Measurements from ENCODE around the gene HOXA3.

DNA sequence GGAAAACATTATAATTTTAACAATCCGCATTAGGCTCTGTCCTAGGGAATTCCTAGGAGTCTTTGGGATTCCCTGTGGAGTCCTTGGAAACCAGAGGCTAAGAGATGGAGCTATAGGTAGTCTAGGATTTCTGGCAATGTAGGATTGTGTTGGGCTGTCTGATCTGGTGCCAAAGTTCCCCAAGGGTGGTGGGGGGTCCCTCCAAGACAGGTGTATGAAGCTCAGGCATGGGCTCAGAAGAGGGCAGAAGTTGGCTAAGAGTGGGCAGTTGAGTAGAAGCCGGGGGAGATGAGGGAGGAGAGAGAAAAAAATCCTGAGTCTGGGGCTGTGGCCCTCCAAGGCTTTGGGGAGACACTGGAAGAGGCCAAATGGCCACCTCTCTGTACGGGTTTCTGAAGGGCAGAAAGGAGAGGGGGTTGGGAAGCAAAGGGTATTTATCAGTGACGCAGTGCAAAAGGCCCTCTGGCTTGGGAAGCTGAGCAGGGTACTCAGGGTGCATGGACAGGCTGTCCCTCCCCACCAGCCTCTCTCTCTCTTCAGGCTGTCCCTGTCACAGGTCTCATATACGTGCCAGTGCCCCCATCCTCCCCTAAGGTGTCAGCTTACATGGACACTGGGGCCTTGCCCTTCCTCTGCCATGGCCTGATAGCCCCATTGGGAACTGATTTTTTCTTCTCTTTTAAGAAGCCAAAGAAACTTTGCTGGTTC is 5.7 kb downstream of the HOXA3 start:
- TF ChIP-seq, protein P1, sequence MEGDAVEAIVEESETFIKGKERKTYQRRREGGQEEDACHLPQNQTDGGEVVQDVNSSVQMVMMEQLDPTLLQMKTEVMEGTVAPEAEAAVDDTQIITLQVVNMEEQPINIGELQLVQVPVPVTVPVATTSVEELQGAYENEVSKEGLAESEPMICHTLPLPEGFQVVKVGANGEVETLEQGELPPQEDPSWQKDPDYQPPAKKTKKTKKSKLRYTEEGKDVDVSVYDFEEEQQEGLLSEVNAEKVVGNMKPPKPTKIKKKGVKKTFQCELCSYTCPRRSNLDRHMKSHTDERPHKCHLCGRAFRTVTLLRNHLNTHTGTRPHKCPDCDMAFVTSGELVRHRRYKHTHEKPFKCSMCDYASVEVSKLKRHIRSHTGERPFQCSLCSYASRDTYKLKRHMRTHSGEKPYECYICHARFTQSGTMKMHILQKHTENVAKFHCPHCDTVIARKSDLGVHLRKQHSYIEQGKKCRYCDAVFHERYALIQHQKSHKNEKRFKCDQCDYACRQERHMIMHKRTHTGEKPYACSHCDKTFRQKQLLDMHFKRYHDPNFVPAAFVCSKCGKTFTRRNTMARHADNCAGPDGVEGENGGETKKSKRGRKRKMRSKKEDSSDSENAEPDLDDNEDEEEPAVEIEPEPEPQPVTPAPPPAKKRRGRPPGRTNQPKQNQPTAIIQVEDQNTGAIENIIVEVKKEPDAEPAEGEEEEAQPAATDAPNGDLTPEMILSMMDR (conservative IDR thresholded peaks at IDR 0.05 in 1 of 2, IDR thresholded peaks at IDR 0.05 in 1 of 2; ENCODE audit: low read depth in 1 of 2, low read length in 2 of 2) = no peak
- no peak for TF ChIP-seq EZH2 (IDR thresholded peaks at IDR 0.05; ENCODE audit: low read length, missing control alignments)

Measured in fibroblast of lung (primary cell).